NCI-H748 treated with DMSO at 0.1 percent for 48 hours (cell line): ENCODE results near the gene TAF4.
"Not testable (repeated sequence)": the region's sequence is repeated elsewhere in the genome, so short reads cannot be mapped to it uniquely, and the experiment has no call there.

Source experiments
- DNase-seq: peaks from one replicate; lab custom pipeline; 2025; lab: John Stamatoyannopoulos, UW

The TAF4 gene

GRCh38 chr20:62055862-62056115 is 9.9 kb downstream of the TAF4 start:
- not testable (repeated sequence) for DNase-seq

- DNase-seq, result no peak
Measured at GRCh38 chr20:62055106-62055861, 10.4 kb downstream of the TAF4 start.

- no peak for DNase-seq
Measured at GRCh38 chr20:62054451-62054953, 11.2 kb downstream of the TAF4 start.

DNA sequence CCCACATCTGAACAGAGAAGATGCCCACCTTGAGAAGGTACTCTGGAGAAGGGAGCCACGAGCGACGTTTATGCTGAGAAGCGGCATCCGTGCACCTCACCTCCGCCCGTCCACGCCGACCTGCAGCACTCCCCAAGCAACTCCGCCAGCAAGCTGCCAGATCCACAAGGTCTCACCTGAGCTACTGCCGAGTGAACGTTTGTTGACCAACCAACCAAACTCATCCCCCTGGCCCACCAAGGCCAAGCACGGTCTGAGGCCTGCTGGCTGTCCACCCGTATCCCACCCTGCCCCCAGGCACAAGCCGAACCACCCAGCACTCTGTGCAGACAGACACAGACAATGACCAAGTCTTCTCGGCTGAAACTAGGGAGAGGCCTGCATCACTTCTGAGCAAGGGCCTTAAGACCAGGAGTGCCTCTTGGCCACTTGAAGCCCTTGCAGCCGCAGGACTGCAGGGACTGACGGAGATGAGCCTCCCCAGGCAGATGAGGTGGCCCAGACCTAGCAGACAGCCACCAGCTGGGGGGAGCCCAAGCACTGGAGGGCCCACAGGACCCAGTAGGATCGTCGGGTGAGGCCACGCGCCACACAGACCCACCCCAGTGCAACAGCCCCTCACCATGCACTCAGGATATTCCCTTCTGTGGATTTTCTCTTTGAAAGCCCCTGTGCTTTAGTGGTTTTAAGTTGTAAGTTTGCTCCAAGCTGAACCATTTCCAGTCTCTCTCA is 12.1 kb downstream of the TAF4 start:
- DNase-seq, result no peak

DNA sequence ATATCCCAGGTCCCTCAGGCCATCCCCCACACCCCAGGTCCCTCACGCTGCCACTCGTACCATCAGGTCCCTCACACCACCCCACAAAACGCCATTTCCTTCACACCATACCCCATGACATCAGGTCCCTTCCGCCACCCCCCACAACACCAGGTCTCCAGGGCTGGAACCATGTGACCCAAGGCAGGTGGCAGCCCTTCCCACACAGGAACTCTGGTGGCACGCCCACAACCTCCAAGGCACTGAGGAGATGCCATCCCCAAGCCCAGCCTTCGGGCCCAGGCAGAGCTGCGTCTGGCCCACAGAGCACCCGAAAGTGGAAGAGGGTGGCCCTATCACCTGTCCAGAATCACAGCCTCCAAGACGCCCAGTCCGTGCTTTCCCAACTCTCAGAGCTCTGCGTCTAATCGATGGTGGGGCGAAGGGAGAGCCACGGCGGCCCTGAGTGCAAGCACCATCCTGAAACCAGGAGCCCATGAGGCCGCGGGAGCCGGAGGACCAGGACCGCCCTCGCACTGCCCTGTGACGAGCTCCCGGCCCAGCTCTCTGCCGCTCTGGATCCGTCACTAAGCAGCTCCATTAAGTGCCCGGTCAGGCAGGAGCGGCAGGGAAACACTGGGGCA is 12.7 kb downstream of the TAF4 start:
- DNase-seq, result no peak

- no peak for DNase-seq
Measured at GRCh38 chr20:62052336-62052841, 13.3 kb downstream of the TAF4 start.

GRCh38 chr20:62051546-62052255 is 14.0 kb downstream of the TAF4 start:
- no peak for DNase-seq

- no peak for DNase-seq
Measured at GRCh38 chr20:62051144-62051543, 14.5 kb downstream of the TAF4 start.

DNA sequence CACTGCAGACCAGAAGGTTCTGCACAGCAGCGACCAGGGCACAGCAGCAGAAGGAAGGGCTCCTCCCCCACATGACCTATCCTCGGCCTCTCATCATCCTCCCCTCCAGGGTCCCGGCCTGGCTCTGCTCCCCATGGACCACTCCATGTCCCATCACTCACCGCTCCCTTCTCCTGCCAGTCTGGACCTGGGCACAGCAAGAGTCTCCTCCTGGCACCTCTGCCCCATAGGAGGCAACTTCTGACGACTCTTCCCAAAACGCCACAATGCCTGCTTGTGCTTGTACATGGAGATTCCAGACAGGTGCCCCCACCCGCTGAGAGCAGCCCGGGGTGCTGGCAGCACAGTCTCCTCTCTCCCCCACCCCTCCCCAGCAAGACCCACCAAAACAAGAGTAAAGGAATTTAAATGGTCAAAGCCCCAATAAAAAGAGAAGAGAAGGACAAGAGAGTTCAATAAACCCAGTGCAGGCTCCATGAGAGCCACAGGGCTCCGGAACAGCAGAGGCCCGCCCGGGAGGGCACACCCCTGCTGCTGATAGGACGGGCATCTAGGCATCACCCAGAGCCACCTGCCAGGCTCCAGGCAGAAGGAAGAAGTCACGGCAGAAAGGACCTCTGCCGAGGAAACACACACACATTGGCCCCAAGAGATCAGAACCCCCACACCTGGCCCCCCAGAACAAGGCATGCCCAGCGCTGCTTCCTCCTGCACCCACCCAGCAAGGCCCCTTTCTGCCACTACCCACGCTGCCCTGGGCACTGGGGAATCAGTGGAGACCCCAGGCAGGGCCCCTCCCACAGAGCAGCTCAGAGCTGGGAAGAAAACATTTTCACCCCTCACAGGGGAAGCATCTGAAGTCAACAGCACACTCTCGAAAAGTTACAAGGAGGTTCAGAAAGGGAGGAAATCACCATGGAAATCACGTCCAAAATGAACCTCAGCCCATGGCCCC is 15.2 kb downstream of the TAF4 start:
- DNase-seq, result no peak

- DNase-seq, result no peak
Measured at GRCh38 chr20:62049342-62050165, 16.1 kb downstream of the TAF4 start.

DNA sequence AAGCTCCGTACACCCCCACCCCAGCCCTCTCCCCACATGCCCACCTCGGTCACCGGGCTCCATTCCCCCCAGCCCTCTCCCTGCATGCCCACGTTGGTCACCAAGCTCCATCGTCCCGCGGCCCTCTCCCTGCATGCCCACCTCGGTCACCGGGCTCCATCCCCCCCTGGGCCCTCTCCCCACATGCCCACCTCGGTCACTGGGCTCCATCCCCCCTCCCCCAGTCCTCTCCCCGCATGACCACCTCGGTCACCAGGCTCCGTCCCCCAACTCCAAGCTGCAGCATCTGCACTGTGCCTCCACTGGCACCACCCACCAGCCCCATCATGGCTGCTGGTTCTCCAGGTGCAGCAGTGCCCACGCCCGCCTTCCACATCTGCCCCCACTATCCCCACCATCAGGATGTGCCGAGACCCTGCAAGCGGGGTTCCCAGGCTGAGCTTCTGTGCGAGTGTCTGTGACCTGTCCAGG is 16.8 kb downstream of the TAF4 start:
- no peak for DNase-seq

DNA sequence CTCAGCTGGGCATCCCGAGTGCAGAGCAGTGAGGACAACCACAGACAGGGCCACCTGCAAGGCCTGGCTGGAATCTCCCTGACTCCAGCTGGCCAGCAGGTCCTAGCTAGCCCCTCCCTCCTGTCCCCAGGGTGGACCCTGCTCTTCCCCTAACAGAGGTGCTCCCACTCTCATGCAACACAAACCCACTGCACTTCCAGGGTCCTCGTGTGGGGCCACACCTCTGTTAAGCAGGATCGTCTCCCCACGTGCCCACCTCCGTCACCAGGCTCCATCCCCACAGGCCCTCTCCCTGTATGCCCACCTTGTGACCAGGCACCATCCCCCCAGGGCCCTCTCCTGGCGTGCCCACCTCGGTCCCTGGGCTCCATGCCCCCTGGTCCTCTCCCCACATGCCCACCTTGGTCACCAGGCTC is 17.3 kb downstream of the TAF4 start:
- no peak for DNase-seq

- DNase-seq, result no peak
Measured at GRCh38 chr20:62047666-62048345, 17.9 kb downstream of the TAF4 start.

- DNase-seq, result no peak
Measured at GRCh38 chr20:62046431-62046830, 19.2 kb downstream of the TAF4 start.

- no peak for DNase-seq
Measured at GRCh38 chr20:62045529-62046285, 20.0 kb downstream of the TAF4 start.

GRCh38 chr20:62045118-62045517 is 20.6 kb downstream of the TAF4 start:
- no peak for DNase-seq

GRCh38 chr20:62044631-62045030 is 21.1 kb downstream of the TAF4 start:
- no peak for DNase-seq

DNA sequence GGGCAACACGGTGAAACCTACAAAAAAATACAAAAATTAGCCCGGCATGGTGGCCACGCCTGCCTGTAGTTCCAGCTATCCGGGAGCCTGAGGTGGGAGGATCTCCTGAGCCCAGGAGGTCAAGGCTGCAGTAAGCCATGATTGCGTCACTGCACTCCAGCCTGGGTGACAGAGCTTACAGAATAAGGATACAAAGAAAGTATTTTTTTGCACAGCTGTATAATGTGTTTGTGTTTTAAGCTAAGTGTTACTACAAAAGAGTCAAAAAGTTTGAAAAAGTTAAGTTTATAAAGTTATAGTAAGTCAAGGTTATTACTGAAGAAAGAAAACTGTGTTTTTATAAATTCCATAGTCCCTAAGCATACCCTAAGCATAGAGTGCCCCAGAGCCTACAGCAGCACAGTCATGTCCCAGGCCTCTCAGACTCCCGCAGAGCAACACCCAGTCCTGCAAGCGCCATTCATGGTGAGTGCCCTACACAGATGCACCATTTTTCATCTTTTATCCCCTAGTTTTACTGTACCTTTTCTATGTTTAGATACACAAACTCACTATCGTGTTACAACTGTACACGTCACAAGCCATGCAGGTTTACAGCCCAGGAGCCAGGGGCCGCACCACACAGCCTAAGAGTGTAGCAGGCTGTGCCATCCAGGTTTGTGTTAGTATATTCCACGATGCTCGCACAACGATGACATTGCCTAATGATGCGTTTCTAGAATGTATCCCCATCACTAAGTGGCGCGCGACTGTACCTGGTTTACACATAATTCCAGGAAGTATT is 22.4 kb downstream of the TAF4 start:
- DNase-seq, result no peak
